Mesendoderm (in vitro differentiated cells): ENCODE measurements around the gene TBC1D1.

Source experiments
- DNase-seq: peaks from one replicate; pipeline ENCODE4 v3.0.0; 2013
- H2AK5ac ChIP-seq: 2 replicates; pipeline ENCODE4 v1.6.1; 2013; ENCODE audit warnings: low read length, inconsistent platforms
- H2BK120ac ChIP-seq: 2 replicates; pipeline ENCODE4 v1.6.1; 2013; ENCODE audit warnings: low read depth, mild to moderate bottlenecking, low read length, moderate library complexity, mixed read lengths
- H2BK15ac ChIP-seq: replicated peaks from 2 replicates; pipeline ENCODE4 v1.6.1; 2013; ENCODE audit warnings: low read depth, mild to moderate bottlenecking, moderate library complexity
- H2BK5ac ChIP-seq: 2 replicates; pipeline ENCODE4 v1.6.1; 2013; ENCODE audit warnings: low read length, inconsistent platforms
- H3K18ac ChIP-seq: 2 replicates; pipeline ENCODE4 v1.6.1; 2013; ENCODE audit warnings: mild to moderate bottlenecking, low read length, mixed read lengths
- H3K23ac ChIP-seq: one replicate; pipeline ENCODE4 v1.6.1; 2013; ENCODE audit warnings: low read length
- H3K27ac ChIP-seq: 2 replicates; pipeline ENCODE4 v1.5.1; 2013; ENCODE audit warnings: low read depth, mild to moderate bottlenecking, inconsistent platforms, low read length, moderate library complexity
- H3K27me3 ChIP-seq: 2 replicates; pipeline ENCODE4 v1.6.1; 2013; ENCODE audit warnings: low read length, control low read depth, mild to moderate bottlenecking, inconsistent platforms; ENCODE audit not compliant: insufficient read depth, poor library complexity
- H3K36me3 ChIP-seq: 2 replicates; pipeline ENCODE4 v1.6.1; 2013; ENCODE audit warnings: low read length, inconsistent platforms; ENCODE audit not compliant: control insufficient read depth, insufficient read depth
- H3K4ac ChIP-seq: one replicate; pipeline ENCODE4 v1.6.1; 2013; ENCODE audit warnings: low read depth, mild to moderate bottlenecking, low read length, moderate library complexity
- H3K4me1 ChIP-seq: 2 replicates; pipeline ENCODE4 v1.6.1; 2013; ENCODE audit warnings: low read depth, low read length, inconsistent platforms; ENCODE audit not compliant: control insufficient read depth
- H3K4me2 ChIP-seq: 2 replicates; pipeline ENCODE4 v1.6.1; 2013; ENCODE audit warnings: low read length
- H3K4me3 ChIP-seq: 2 replicates; pipeline ENCODE4 v1.5.1; 2013; ENCODE audit warnings: mild to moderate bottlenecking, low read length
- H3K56ac ChIP-seq: one replicate; pipeline ENCODE4 v1.6.1; 2013; ENCODE audit warnings: low read length
- H3K79me1 ChIP-seq: 2 replicates; pipeline ENCODE4 v1.6.1; 2013; ENCODE audit warnings: low read length, inconsistent platforms
- H3K79me2 ChIP-seq: 2 replicates; pipeline ENCODE4 v1.6.1; 2013; ENCODE audit warnings: mild to moderate bottlenecking, low read length; ENCODE audit not compliant: control insufficient read depth, insufficient read depth
- H3K9ac ChIP-seq: 2 replicates; pipeline ENCODE4 v1.6.1; 2013; ENCODE audit warnings: low read length, inconsistent platforms
- H4K5ac ChIP-seq: one replicate; pipeline ENCODE4 v1.6.1; 2013; ENCODE audit warnings: low read length
- H4K8ac ChIP-seq: one replicate; pipeline ENCODE4 v1.6.1; 2013; ENCODE audit warnings: low read depth, mild to moderate bottlenecking, control low read depth, low read length, moderate library complexity
- WGBS: extraction: QIAGEN DNeasy Blood & Tissue Kit; methylation state at CpG from one replicate; pipeline ENCODE4 v1.1.7; 2013; ENCODE audit warnings: low lambda C conversion rate, missing lambda C conversion rate; ENCODE audit not compliant: insufficient coverage; ENCODE audit errors: extremely low coverage; 5-methylcytosine and 5-hydroxymethylcytosine counted together

Gene TBC1D1

GRCh38 chr4:37892641-37893040, 1.8 kb downstream of the TBC1D1 start:
- H3K79me1 ChIP-seq, result no peaks in the 10 kb centered on the region
- H3K79me2 ChIP-seq, result no peaks in the 10 kb centered on the region
- no peak overlapping the region for H4K8ac ChIP-seq
- WGBS, result no CpG with 5 or more reads among the region's 5 CpGs
- no peaks in the 10 kb centered on the region for H3K36me3 ChIP-seq
- no peak overlapping the region for H3K4me3 ChIP-seq
- H3K27ac ChIP-seq, result no peak overlapping the region
- H3K4me2 ChIP-seq, result no peak overlapping the region
- no peak overlapping the region for H3K18ac ChIP-seq
- peaks cover 27% of the 10 kb centered on the region for H3K27me3 ChIP-seq
- H3K9ac ChIP-seq, result no peak overlapping the region
- no peak overlapping the region for H2BK15ac ChIP-seq
- H3K4me1 ChIP-seq, result no peaks in the 10 kb centered on the region
- H3K4ac ChIP-seq, result no peak overlapping the region
- H3K56ac ChIP-seq, result no peak overlapping the region
- H2BK5ac ChIP-seq, result no peak overlapping the region
- no peak overlapping the region for H2BK120ac ChIP-seq
- no peak overlapping the region for H3K23ac ChIP-seq
- no peak for DNase-seq
- H2AK5ac ChIP-seq, result no peak overlapping the region
- no peak overlapping the region for H4K5ac ChIP-seq

- Histone ChIP-seq H2BK15ac (no peak overlapping the region), H4K8ac (no peak overlapping the region), H3K18ac (no peak overlapping the region), H3K4ac (no peak overlapping the region), H3K9ac (no peak overlapping the region), H3K4me1 (no peaks in the 10 kb centered on the region), H2BK5ac (no peak overlapping the region), H3K4me3 (no peak overlapping the region), H3K36me3 (no peaks in the 10 kb centered on the region), H3K56ac (no peak overlapping the region), H2AK5ac (no peak overlapping the region), H2BK120ac (no peak overlapping the region), H3K79me1 (no peaks in the 10 kb centered on the region), H3K27ac (no peak overlapping the region), H3K79me2 (no peaks in the 10 kb centered on the region), H3K23ac (no peak overlapping the region), H4K5ac (no peak overlapping the region), H3K4me2 (no peak overlapping the region), H3K27me3 (peaks cover 27% of the 10 kb centered on the region)
- no CpG with 5 or more reads among the region's 3 CpGs for WGBS
- no peak for DNase-seq
Observed at GRCh38 chr4:37893164-37893563, 2.3 kb downstream of the TBC1D1 start.

- Histone ChIP-seq H3K23ac (no peak overlapping the region), H3K4me3 (no peak overlapping the region), H3K79me1 (no peaks in the 10 kb centered on the region), H3K4me1 (no peaks in the 10 kb centered on the region), H4K8ac (no peak overlapping the region), H3K4ac (no peak overlapping the region), H2BK5ac (no peak overlapping the region), H2BK120ac (no peak overlapping the region), H3K27ac (no peak overlapping the region), H2AK5ac (no peak overlapping the region), H3K9ac (no peak overlapping the region), H3K18ac (no peak overlapping the region), H3K27me3 (peaks cover 12% of the 10 kb centered on the region), H4K5ac (no peak overlapping the region), H2BK15ac (no peak overlapping the region), H3K56ac (no peak overlapping the region), H3K79me2 (no peaks in the 10 kb centered on the region), H3K36me3 (no peaks in the 10 kb centered on the region), H3K4me2 (no peak overlapping the region)
- DNase-seq, result no peak
- no CpG with 5 or more reads among the region's 7 CpGs for WGBS
Observed at GRCh38 chr4:37895271-37895670, 4.4 kb downstream of the TBC1D1 start.

- Histone ChIP-seq H3K36me3 (no peaks in the 10 kb centered on the region), H3K27me3 (peaks cover 9% of the 10 kb centered on the region), H3K4me1 (no peaks in the 10 kb centered on the region), H2AK5ac (no peak overlapping the region), H3K56ac (no peak overlapping the region), H3K4me2 (no peak overlapping the region), H3K79me2 (no peaks in the 10 kb centered on the region), H3K79me1 (no peaks in the 10 kb centered on the region), H4K8ac (no peak overlapping the region), H2BK120ac (no peak overlapping the region), H3K18ac (no peak overlapping the region), H2BK15ac (no peak overlapping the region), H3K4ac (no peak overlapping the region), H2BK5ac (no peak overlapping the region), H4K5ac (no peak overlapping the region), H3K27ac (no peak overlapping the region), H3K23ac (no peak overlapping the region), H3K4me3 (no peak overlapping the region), H3K9ac (no peak overlapping the region)
- DNase-seq, result no peak
Observed at GRCh38 chr4:37896206-37896860, 5.4 kb downstream of the TBC1D1 start.

- Histone ChIP-seq H3K18ac (no peak overlapping the region), H3K56ac (no peak overlapping the region), H2AK5ac (no peak overlapping the region), H3K79me2 (no peaks in the 10 kb centered on the region), H3K36me3 (no peaks in the 10 kb centered on the region), H3K4me2 (no peak overlapping the region), H2BK15ac (no peak overlapping the region), H3K9ac (no peak overlapping the region), H3K4me3 (no peak overlapping the region), H2BK5ac (no peak overlapping the region), H3K23ac (no peak overlapping the region), H3K27ac (no peak overlapping the region), H4K8ac (no peak overlapping the region), H3K27me3 (no peaks in the 10 kb centered on the region), H3K79me1 (no peaks in the 10 kb centered on the region), H3K4me1 (no peaks in the 10 kb centered on the region), H2BK120ac (no peak overlapping the region), H4K5ac (no peak overlapping the region), H3K4ac (no peak overlapping the region)
- no CpG with 5 or more reads among the region's 7 CpGs for WGBS
- no peak for DNase-seq
Observed at GRCh38 chr4:37902212-37902611, 11.3 kb downstream of the TBC1D1 start.
